Measurements from ENCODE around the gene HDAC9.

The HDAC9 gene

GRCh38 chr7:18497082-18497481 lies 1.5 kb downstream of the HDAC9 start:
- Histone ChIP-seq H3F3A (ENCODE audit: low read depth) (no peaks in the 10 kb centered on the region), H3K4me1 (ENCODE audit: insufficient read depth, low read length, poor library complexity, severe bottlenecking) (peaks cover 43% of the 10 kb centered on the region), H2AFZ (ENCODE audit: low read length) (no peak overlapping the region), H3K4me3 (ENCODE audit: low read length, poor library complexity, severe bottlenecking) (no peak overlapping the region), H3K9me3 (ENCODE audit: insufficient read depth, low read depth, low read length) (no peaks in the 10 kb centered on the region), H3K79me2 (ENCODE audit: insufficient read depth, low read length) (peaks cover 62% of the 10 kb centered on the region), H3K27me3 (ENCODE audit: insufficient read depth, low read length, poor library complexity, severe bottlenecking) (no peaks in the 10 kb centered on the region), H4K20me1 (ENCODE audit: insufficient read depth, low read length, poor library complexity, severe bottlenecking) (peaks cover 6% of the 10 kb centered on the region), H3K9ac (ENCODE audit: low read depth, low read length, poor library complexity, severe bottlenecking) (no peak overlapping the region), H3K4me2 (ENCODE audit: low read depth, low read length, poor library complexity, severe bottlenecking) (peak overlapping the region; percentile 1), H3K36me3 (ENCODE audit: insufficient read depth, low read length) (no peaks in the 10 kb centered on the region), H3K9me2 (replicated peaks; ENCODE audit: low read depth, low read length) (no peaks in the 10 kb centered on the region)
- no peak for TF ChIP-seq EZH2phosphoT487 (IDR thresholded peaks at IDR 0.05; ENCODE audit: borderline replicate concordance)
- TF ChIP-seq, protein P1, sequence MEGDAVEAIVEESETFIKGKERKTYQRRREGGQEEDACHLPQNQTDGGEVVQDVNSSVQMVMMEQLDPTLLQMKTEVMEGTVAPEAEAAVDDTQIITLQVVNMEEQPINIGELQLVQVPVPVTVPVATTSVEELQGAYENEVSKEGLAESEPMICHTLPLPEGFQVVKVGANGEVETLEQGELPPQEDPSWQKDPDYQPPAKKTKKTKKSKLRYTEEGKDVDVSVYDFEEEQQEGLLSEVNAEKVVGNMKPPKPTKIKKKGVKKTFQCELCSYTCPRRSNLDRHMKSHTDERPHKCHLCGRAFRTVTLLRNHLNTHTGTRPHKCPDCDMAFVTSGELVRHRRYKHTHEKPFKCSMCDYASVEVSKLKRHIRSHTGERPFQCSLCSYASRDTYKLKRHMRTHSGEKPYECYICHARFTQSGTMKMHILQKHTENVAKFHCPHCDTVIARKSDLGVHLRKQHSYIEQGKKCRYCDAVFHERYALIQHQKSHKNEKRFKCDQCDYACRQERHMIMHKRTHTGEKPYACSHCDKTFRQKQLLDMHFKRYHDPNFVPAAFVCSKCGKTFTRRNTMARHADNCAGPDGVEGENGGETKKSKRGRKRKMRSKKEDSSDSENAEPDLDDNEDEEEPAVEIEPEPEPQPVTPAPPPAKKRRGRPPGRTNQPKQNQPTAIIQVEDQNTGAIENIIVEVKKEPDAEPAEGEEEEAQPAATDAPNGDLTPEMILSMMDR (conservative IDR thresholded peaks at IDR 0.05; ENCODE audit: low read length): no peak

GRCh38 chr7:18497800-18498199 lies 2.3 kb downstream of the HDAC9 start:
- no peak overlapping the region for H3K4me3 ChIP-seq (ENCODE audit: low read length, poor library complexity, severe bottlenecking)
- H3K79me2 ChIP-seq (ENCODE audit: insufficient read depth, low read length): peaks cover 59% of the 10 kb centered on the region
- H3K36me3 ChIP-seq (ENCODE audit: insufficient read depth, low read length): no peaks in the 10 kb centered on the region
- H2AFZ ChIP-seq (ENCODE audit: low read length): no peak overlapping the region
- no peaks in the 10 kb centered on the region for H3F3A ChIP-seq (ENCODE audit: low read depth)
- H4K20me1 ChIP-seq (ENCODE audit: insufficient read depth, low read length, poor library complexity, severe bottlenecking): peaks cover 6% of the 10 kb centered on the region
- no peak for TF ChIP-seq EZH2phosphoT487 (IDR thresholded peaks at IDR 0.05; ENCODE audit: borderline replicate concordance)
- TF ChIP-seq, protein P1 (conservative IDR thresholded peaks at IDR 0.05; ENCODE audit: low read length): no peak
- no peaks in the 10 kb centered on the region for H3K9me2 ChIP-seq (replicated peaks; ENCODE audit: low read depth, low read length)
- H3K27me3 ChIP-seq (ENCODE audit: insufficient read depth, low read length, poor library complexity, severe bottlenecking): no peaks in the 10 kb centered on the region
- peaks cover 43% of the 10 kb centered on the region for H3K4me1 ChIP-seq (ENCODE audit: insufficient read depth, low read length, poor library complexity, severe bottlenecking)
- H3K9me3 ChIP-seq (ENCODE audit: insufficient read depth, low read depth, low read length): no peaks in the 10 kb centered on the region
- no peak overlapping the region for H3K9ac ChIP-seq (ENCODE audit: low read depth, low read length, poor library complexity, severe bottlenecking)
- no peak overlapping the region for H3K4me2 ChIP-seq (ENCODE audit: low read depth, low read length, poor library complexity, severe bottlenecking)

DNA sequence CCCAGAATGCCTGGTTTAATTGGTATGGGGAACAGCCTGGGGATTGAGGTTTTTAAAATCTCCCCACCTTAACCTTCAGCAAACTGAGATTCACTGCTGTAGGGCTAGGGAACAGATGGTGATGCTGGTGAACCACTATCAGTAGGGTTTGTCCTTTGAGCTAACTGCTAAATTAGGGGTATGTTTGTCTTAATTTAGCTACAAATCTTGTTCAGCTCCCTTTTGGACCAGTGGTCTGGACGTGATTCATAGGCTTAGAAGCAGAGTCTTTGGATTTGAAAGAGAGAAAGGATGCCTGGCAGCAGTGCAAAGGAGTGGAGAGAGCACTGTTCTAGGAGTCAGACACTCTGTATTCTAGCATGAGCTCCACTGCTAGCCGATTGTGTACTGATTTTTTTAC lies 2.8 kb downstream of the HDAC9 start:
- peaks cover 56% of the 10 kb centered on the region for H3K79me2 ChIP-seq (ENCODE audit: insufficient read depth, low read length)
- TF ChIP-seq, protein P1 (conservative IDR thresholded peaks at IDR 0.05; ENCODE audit: low read length): no peak
- TF ChIP-seq EZH2phosphoT487 (IDR thresholded peaks at IDR 0.05; ENCODE audit: borderline replicate concordance): no peak
- no peaks in the 10 kb centered on the region for H3F3A ChIP-seq (ENCODE audit: low read depth)
- H3K9me3 ChIP-seq (ENCODE audit: insufficient read depth, low read depth, low read length): no peaks in the 10 kb centered on the region
- H3K36me3 ChIP-seq (ENCODE audit: insufficient read depth, low read length): no peaks in the 10 kb centered on the region
- no peak overlapping the region for H3K9ac ChIP-seq (ENCODE audit: low read depth, low read length, poor library complexity, severe bottlenecking)
- no peak overlapping the region for H3K4me2 ChIP-seq (ENCODE audit: low read depth, low read length, poor library complexity, severe bottlenecking)
- no peak overlapping the region for H2AFZ ChIP-seq (ENCODE audit: low read length)
- H3K4me1 ChIP-seq (ENCODE audit: insufficient read depth, low read length, poor library complexity, severe bottlenecking): peaks cover 48% of the 10 kb centered on the region
- peaks cover 6% of the 10 kb centered on the region for H4K20me1 ChIP-seq (ENCODE audit: insufficient read depth, low read length, poor library complexity, severe bottlenecking)
- no peaks in the 10 kb centered on the region for H3K27me3 ChIP-seq (ENCODE audit: insufficient read depth, low read length, poor library complexity, severe bottlenecking)
- H3K4me3 ChIP-seq (ENCODE audit: low read length, poor library complexity, severe bottlenecking): no peak overlapping the region
- H3K9me2 ChIP-seq (replicated peaks; ENCODE audit: low read depth, low read length): no peaks in the 10 kb centered on the region

Measured in Loucy (cell line).